Forelimb muscle (tissue), 1 donor: ENCODE measurements around the gene NR2F1-AS1. TPM values are rescaled to one million over a fixed set of nuclear protein-coding genes. Genes with fewer than 3 reads are reported as not detected.
A peak's percentile ranks its signal among the peaks of the same experiment; 100 is the strongest.
"Not testable (repeated sequence)": the region's sequence is repeated elsewhere in the genome, so short reads cannot be mapped to it uniquely, and the experiment has no call there.

Experiments
- DNase-seq: peaks from one replicate; pipeline ENCODE4 v3.0.0-alpha.2; 2013; ENCODE audit warnings: low read depth
- polyA plus RNA-seq: library from polyadenylated mRNA; unstranded; fragments of 120-200 nt; gene quantifications from one replicate; pipeline ENCODE4 v1.2.1, GENCODE V29; 2013; ENCODE audit not compliant: insufficient read length

NR2F1-AS1 gene
- polyA plus RNA-seq, 1 donor = 4.8 TPM

DNA sequence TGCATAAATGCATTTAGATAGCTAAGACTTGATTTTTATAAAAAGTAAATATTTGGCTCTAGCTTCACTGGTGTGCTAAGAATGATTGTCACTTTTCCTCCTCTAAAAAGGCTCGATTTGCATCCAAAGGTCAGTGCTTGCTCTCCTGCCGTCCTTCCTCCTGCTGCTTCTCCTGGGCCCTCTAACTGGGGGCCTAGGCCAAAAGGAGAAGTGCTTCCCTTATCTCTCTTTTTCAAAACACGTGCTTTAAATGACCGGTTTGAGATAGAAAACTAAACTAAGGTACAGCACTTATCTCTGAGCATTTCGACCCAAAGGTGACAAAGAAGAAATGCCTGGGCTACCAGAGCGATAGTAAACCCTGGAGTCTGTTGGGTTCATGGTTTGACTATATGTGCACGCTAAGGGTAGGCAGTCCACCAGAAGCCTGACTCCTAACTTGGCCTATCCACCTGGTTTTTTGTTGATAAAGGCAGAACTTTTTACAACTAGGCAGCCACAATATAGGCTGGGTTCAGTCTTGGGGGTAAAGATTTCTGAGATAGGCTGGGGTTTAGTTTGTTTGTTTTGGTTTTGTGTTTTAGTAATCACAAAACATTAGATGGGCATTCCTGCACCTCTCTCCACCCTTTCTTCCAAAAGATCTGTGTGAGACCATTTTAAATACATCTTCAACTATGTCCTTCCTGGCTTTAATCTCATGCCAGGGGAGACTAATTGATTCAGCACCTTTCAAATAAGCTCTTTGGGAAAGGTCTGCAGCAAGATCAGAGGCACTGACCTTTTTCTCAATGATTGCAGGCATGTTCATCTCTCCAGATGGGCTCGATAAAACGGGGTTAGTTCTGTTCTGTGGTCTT is 3.8 kb downstream of the NR2F1-AS1 start:
- no peak for DNase-seq

DNA sequence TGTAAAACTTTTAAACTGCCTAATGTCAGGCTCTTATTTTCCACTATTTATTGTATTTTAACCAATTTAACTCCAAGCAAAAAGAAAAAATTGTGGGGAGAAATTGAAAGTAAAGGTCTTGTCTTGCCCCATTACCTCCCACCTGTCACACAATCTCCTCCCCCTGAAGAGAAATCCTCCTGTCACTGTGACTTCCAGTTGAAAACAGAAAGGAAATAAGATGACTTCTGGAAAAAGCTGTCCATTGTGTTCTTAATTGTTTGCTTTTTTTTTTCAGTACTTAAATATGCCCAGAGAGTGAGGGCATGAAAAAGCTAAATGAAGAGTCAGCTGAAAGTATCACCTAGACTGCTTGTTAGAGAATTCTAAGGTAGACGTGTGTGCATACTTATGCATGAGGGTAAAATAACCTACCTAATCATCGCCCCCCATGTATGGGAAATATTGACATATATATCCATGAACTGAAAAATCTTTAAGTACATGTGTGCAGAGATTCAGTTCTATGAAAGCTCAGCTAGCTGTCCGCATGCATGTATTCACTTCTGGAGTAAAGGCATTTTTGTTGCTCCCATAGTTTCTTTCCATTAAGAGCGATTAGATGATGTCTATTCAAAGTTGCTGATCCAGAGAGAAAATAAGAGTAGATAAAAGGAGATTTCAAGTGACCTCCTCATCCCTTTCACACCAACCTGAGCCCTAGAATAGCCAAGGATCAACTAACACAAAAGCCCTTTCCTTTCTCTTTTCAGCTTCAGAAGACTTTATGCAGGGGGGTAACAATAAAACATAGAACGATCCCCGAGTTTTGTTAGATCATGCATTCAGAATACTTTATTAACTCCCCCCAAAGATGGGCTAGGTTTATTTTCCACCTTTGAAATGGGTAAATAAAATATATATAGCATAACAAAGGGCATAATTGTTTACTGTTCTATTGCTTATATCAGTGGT is 5.3 kb downstream of the NR2F1-AS1 start:
- no peak for DNase-seq

DNA sequence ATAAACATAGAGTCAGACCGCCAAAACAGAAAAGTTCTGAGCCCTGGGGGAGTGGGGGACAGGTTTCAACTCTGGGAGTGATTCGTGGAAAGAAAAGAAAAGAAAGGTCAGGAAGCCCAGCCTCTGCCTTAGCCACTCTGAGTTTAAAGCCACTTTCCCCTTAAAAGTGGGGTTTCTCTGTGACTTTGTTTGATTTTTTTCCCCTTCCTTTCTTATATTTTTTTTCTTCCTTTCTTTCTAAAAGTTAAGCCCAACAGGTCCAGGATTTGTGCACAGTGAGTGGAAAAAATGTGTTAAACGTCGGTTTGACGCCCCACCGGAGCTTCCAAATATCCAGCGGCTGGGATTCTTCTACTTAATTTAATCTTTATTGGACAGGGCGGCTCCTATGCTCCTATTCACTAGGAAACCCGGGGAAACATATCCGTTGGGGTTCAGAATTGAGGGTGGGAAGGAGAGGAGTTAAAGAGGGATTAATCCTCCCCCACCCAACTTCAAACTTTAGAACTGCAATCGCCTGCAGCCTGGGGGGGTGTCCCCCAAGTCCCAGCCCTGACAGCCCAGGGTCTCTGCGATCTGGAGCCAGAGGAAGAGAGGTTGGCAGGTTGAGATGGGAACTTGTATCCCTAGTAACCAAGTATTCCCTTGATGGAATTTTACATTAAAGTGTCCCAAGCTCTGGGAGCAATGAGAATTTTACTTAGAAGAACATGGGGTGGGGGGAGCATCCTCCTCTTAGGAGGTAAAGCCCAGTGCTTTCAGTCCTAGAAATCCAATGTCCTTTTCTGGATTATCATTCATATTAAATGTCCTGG is 6.3 kb downstream of the NR2F1-AS1 start:
- DNase-seq = no peak

DNA sequence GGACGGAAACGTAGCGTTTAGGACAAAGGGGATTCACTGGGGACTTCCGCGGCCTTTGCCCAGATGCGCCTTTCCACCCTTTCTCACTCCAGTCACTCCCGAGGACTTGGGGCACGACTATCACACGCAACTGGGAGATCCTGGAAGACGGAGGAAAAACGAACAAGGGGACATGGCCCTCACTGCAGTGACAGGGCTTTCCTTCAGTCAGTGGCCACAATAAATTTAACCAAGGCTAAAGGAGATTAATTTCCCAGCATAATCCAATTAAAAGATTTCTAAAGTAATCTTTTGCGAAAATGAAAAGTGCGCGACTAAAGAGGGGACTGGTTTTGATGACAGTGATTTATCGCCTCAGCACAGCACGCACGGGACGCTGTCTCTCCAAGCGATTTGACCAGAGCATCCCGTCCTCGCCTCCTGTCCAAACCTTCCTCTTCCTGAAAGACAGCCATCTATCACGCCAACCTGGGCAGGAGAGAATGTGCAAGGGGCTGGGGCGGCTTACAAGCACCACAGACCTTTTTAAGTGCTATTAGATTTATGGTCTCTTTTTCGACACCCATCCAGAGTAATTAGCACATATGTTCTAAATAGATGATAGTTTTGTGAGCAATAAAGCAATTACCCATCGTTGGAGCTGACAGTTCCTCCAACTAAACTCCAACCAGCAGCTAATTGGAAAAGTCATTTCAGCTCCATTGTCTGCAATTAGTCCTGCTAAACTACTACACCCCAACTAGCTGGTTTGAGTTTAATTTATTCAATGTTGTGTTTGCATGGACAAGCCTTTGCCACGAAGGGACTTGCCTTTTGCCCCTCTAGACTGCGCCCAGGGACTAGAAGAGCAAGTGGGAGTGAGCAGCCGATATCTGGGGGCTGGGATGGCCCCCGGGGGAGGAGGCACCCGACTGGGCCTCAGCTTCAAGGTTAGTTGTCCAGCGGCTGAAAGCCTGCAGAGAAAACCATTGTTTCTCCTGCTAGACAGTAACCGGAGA is 7.4 kb downstream of the NR2F1-AS1 start:
- no peak for DNase-seq

DNA sequence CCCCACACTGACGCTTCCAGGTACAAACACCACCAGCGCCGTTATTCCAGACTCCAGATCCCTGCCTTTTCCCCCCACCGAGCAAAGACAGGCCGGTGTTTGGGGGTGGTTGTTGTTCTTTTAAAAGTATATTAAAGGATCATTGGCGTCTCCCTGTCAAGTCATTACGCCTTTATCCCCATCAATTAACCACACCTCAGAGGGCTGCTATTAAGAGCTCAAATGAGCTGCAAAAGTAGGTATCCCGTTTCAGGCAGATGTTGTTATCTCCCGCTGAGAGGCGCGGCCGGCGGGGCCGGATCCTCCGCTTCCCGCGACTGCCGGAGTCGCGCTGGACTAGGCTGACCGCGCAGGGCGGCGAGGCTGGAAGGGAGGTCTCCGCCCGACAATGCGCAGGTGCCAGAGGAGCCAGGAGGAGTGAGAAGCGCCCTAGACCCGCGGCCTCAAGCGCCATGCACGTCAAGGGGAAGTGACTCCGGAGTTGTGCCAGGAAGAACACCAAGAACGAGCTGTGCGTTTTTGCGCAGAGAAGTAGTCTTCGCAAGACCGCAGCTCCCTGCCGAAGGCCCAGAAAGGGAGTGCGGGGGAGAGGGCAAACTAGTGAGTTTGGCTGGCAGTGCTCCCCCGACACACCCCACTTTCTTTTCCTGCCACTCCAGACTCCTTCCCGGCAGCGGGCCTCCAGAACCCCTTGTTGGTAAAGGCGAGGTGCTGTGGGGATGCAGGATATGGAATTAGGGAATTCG is 8.2 kb downstream of the NR2F1-AS1 start:
- DNase-seq = no peak

DNA sequence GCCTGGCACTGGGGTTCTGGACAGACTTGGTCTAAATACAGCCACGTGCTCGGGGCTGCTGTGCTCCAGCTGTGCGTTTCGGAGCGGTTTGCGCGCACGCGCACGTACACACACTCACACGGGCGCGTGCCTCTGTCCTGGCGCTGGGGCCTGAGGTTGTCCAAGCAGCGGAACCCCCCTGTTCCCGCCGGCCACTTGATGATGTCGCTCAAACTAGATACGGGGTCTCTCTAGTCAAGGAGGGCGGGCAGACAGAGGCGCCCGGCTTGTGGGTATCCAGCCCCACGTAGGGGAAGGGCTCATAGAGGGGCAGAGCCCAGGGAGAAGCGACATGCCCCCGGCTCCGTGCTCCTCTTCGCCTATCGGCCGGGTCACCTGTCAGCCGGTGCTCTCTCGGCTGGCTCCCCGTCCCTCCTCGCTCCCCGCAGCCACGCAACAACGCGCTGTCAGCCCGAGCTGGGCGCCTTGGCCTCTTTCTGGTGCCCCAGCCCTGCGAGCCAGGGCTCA is 8.9 kb downstream of the NR2F1-AS1 start:
- no peak for DNase-seq

DNA sequence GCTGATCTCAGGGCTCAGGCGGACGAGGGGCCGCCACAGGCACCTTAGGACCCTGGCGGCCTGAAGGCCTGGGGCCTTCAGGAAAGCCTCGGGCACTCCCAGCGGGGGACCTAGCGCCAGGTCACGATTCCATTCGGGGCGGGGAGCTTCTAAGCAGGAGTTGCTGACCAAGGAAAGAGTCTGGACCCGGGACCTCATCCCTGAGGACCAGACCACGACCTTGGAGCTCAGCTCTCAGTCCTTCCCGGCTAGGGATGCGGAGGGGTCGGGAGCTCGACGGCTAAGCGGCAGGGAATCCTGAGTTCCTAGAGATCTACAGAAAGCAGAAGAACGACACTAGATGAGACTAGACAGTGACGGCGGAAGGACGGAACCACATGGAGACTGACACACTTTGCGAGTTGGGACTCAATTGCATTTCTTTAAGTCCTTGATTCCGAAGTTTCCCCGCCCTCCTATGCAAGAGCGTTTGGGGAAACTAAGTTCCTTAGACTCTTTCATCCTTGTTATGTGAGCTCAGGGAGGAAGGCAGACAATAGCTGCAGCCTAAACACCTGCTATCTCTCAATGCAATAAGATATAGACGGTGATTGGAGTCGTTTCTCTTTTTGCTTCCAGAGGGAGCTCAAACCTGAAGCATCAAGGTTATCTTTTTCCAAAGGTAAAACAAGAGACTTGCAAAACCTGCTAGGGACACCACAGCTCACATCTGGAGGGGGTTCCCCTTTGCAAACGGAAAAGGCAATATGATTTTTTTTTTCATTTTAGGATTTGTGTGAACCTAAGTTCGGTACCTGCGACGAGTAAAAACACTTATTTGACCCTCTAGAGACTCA is 9.7 kb downstream of the NR2F1-AS1 start:
- DNase-seq = no peak

DNA sequence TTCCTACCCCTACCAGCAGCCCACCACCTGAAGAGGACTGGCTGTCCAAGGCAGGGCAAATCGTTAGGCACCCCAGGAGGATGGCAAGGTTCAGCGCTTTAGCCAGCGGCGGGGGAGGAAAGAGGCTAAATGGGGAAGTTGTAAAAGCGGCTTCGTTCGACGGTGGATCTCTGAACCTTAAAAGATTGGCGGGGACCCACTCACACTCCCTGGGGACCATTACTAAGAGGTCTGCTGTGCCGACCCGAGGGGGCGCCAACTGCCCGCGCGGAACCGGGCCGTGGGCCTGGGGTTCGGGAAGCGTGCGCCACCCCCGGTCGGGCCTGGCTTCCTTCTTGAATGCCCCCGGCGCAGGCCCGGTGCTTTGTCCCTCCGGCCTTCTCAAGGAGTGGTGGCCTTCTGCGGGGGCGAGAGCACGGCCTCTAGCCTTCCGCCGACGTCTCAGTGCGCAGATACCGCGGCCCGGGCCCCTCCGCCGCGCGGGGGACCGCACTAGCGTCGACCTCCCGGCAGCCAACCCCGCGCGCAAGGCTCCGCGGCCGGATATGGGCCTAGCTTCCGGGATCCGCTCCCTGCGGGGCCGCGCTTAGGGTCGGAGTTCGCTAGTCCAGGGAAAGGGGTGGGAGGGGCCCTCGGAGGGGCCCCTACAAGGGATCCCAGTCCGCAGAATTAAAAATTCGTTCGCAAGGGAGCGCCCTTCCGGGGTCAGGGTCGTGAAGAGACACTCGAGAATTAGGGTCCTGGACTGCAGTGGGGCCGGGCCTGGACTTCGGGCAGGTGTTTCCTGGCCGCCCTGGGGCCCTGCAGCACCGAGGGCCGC is 10.5 kb downstream of the NR2F1-AS1 start:
- no peak for DNase-seq

DNA sequence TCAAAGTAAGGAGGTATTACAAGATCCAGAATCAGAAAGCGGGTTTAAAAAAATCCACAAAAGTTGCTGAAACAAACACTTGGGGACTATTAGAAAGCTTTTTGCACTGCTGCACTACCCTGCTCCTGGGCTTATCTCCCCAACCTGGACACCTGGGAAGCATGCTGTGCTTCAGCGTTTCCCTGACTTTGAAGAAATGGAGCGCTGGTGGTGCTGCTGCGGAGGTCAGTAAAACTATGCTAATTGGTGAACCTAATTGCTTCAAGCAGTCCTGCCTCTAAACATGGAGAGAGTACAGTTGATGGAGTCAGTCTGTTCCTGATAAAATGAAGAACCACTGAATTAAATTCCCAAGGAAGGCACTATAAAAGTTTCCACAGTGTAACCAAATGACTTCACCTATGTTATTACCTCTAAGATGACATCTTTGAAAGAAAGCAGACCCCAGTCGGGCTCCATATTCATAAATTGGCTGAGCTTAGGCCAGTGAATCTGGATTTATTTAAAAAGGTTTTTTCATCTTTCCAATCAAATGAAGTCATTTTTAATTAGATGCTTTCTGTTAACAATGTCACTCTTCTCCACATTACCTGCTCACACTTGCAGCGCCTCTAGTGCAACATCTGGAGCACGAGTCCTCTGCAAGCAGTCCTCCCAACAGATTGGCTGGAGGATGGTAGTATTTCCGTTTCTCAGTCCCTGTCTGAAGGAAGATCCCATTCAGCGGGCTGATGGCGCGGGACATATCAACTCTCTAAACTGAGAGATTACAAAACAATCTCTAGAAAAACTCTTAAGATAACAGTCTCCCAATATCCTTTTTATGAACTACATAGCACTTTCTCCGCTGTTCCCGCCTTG is 11.5 kb downstream of the NR2F1-AS1 start:
- DNase-seq = no peak

DNA sequence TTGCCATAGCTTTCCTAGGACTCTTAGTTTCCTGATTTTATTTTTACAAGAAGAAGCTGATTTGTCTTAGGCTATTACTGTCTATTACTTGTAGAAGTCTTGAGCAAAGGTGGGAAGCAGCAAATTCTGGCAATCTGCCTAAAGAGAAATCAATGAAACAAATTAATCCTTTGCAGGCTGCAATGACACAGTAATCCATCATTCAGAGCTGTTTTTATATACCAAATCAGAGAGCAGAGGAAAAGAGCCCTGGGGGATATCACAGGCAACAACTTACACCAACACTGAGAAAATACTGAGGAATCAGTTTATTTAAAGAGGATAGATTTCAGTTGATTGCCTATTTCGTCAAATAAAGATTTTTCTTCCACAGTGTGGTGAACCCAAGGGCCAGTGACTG is 13.6 kb downstream of the NR2F1-AS1 start:
- DNase-seq = no peak

DNA sequence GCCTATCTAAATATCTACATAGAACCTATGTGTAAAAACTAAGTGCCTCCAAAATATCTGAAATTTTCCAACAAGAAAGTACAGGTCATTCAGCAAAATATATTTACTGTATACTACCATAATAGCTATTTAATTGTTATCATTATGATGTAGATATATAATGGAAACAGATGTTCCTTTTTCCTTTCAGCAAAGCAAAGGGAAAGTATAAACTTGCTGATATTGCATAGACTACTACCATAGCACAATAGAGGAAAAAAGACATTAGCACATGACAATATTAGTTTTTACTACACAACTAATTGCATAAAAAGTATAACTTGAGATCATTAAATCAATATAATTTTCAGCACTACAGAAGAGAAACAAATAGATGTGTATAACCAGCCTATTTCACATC is 14.9 kb downstream of the NR2F1-AS1 start:
- DNase-seq = no peak

DNA sequence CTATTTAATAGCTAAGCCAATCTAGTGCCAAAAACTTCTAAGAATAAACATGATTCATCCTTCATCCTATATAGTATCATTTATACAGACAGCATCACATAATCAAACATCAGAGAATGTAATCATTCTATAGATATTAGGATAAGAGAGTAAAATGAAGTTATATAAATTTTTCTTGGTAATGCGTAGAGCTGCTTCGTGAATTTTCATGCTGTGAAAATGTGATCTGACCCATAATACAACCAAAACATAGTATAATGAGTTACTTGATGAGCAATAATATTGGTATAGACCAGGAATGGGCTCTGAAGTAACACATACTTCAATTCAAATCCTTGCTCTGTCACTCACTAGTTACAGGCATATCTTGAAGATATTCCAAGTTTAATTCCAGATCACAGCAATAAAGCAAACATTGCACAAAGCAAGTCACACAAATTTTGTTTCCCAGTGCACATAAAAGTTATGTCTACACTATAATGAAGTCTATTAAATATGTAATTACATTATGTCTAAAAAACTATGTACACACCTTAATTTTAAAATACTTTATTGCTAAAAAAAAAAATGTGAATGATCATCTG is 23.9 kb downstream of the NR2F1-AS1 start:
- no peak for DNase-seq

DNA sequence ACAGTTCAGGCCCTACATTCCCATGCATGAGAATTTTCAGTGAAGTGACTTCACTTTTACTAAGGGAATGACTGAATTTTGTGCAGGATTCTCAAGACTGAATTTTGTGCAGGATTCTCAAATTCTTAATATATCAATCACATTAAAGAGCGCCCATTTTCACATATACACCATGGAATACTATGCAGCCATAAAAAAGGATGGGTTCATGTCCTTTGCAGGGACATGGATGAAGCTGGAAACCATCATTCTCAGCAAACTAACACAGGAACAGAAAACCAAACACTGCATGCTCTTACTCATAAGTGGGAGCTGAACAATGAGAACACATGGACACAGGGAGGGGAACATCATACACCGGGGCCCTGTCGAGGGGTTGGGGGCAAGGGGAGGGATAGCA is 31.4 kb downstream of the NR2F1-AS1 start:
- DNase-seq = not testable (repeated sequence)

DNA sequence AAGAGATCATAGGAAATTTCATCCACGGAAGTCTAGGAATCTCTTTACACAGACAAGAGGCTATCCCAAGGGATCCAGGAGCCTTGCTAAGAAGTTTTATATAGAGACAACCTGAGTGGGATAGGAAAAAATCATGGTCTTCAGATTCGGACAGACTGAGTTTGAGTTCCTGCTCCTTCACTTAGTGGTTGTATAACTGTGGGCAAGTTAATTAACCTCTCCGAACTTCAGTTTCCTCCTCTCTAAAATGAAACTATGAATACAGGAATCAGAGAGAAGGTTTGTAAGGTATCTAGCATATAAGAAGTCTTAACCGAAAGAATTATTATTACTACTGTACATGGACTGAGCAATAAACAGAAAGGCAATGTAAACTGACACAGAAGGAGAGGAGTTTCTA is 35.1 kb downstream of the NR2F1-AS1 start:
- DNase-seq = no peak

DNA sequence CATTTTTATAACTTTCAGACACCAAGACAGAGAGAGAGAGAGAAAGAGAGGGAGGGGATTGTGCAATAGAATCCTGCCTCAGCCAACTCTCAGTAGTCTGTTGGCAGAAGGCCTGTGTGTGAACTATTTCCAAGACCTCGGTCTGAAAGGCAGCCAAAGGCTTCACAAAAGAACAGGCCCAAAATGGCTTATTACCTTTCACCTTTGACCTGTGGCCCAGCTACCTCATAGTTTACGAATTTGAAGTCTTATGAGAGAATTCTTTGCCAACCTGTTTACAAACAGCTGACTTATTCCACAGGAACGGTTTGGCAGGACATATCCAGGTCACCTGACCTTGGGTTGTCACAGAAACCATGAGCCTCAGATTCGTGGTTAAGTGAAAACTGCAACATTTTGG is 48.6 kb downstream of the NR2F1-AS1 start:
- DNase-seq = peak; percentile 67

DNA sequence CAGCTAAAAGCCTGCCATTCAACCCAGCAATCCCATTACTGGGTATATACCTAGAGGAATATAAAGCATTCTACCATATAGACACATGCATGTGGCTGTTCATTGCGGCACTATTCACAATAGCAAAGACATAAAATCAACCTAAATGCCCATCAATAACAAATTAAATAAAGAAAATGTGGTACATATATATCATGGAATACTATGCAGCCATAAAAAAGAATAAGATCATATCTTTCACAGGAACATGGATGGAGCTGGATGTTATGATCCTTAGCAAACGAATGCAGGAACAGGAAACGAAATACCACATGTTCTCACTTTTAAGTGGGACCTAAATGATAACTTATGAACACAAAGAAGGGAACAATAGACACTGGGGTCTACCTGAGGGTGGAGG is 59.2 kb downstream of the NR2F1-AS1 start:
- DNase-seq = not testable (repeated sequence)
